WI38 (cell line): Measurements from ENCODE around the gene TMEM187.

Experiments used
- H3K4me3 ChIP-seq: 2 replicates; pipeline ENCODE4 v1.5.1; 2011; ENCODE audit warnings: low read depth, mild to moderate bottlenecking, control low read depth, low read length
- TF ChIP-seq, protein P1 (sequence below): IDR thresholded peaks from 2 replicates; pipeline ENCODE4 v1.5.1; 2012; ENCODE audit warnings: low read depth, mild to moderate bottlenecking, control low read depth, low read length

Gene TMEM187

DNA sequence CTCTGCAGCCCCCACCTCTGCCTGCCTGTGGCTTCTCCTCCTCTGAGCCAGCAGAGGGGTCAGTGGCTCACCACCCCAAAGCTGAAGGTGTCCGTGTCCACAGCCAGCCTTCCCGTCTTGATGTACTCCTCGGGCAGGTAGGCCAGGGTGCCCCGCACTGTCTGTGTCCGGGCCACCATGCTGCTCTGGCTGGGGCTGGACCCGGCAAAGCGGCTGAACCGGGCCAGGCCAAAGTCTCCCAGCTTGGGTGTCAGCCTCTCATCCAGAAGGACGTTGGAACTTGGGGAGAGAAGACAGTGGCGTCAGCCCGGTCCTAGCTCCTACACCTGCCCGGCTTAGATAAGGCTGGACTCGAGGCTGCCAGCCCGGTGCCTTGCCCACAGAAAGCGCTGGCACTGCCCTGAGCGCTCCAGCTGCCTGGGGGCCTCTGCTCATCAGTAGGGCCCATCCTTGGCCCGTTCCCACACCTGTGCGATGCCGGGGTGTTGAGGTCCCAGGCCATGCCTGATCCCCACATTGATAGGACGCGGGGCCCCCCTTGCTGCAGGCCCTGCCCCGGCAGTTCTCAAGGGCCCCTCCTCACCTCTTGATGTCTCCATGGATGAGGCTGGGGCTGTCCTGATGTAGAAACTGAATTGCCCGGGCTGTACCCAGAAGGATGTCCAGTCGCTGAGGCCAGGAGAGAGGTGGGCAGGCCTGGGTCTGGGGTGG lies 44.0 kb downstream of the TMEM187 start:
- TF ChIP-seq, protein P1, sequence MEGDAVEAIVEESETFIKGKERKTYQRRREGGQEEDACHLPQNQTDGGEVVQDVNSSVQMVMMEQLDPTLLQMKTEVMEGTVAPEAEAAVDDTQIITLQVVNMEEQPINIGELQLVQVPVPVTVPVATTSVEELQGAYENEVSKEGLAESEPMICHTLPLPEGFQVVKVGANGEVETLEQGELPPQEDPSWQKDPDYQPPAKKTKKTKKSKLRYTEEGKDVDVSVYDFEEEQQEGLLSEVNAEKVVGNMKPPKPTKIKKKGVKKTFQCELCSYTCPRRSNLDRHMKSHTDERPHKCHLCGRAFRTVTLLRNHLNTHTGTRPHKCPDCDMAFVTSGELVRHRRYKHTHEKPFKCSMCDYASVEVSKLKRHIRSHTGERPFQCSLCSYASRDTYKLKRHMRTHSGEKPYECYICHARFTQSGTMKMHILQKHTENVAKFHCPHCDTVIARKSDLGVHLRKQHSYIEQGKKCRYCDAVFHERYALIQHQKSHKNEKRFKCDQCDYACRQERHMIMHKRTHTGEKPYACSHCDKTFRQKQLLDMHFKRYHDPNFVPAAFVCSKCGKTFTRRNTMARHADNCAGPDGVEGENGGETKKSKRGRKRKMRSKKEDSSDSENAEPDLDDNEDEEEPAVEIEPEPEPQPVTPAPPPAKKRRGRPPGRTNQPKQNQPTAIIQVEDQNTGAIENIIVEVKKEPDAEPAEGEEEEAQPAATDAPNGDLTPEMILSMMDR: no peak
- H3K4me3 ChIP-seq: no peak overlapping the region

DNA sequence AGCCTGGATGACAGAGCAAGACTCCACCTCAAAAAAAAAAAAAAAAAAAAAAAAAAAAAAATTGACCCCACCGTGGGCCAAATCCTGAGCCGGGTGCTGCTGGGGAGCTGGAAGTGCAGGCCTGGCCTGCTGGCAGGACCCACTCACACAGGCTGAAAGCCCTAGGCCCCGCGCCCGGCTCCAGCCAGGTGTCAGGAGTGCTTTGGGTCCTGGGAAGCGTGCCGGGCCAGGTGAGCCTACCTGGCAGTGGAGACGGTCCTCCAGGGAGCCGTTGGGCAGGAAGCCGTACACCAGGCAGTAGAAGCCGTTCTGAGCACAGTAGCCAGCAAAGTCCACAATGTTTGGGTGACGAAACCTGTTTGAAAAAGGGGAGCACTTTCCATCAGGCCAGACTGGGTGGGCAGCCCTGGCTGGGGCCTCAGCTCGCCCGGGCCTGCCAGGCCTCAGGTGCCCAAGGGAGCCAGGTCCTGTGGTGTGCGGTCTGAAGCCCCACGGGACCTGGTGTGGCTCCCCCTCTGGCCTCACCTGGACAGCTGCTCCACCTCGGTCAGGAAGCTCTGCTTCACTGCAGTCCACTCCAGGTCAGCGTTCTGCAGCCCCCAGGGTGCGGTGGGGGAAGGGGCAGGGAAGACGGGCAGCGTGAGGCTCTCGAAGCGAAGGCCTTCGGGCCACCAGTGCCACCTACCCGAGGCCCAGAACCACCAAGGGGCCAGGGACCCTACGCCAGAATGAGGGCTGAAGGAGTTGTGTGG lies 45.4 kb downstream of the TMEM187 start:
- H3K4me3 ChIP-seq: no peak overlapping the region
- TF ChIP-seq, protein P1: no peak

DNA sequence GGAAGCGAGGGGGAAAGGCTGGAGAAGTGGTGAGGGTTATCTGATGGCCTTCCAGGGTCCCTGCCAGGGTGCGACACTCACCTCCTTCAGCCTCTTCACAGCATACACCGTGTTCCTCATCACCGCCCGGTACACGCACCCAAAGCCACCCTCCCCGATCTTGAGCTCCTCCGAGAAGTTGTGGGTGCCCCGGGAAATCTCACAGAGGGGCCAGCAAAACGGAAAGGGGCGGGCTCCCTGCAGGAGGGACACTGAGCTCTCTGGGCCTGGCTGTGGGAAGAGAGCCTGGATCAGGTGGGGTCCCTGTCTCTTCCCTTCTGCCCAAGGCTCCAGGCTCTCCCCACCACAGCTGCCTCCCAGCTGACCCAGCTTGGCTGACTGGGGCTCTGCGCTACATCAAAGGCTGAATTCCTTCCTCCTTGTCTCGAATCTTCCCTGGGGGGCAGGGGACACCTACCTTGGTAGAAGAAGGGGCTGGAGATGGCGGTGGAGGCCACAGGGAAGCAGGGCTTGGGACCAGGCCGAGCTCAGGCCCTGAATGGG lies 46.0 kb downstream of the TMEM187 start:
- H3K4me3 ChIP-seq: peak overlapping the region; percentile 58
- TF ChIP-seq, protein P1: no peak

DNA sequence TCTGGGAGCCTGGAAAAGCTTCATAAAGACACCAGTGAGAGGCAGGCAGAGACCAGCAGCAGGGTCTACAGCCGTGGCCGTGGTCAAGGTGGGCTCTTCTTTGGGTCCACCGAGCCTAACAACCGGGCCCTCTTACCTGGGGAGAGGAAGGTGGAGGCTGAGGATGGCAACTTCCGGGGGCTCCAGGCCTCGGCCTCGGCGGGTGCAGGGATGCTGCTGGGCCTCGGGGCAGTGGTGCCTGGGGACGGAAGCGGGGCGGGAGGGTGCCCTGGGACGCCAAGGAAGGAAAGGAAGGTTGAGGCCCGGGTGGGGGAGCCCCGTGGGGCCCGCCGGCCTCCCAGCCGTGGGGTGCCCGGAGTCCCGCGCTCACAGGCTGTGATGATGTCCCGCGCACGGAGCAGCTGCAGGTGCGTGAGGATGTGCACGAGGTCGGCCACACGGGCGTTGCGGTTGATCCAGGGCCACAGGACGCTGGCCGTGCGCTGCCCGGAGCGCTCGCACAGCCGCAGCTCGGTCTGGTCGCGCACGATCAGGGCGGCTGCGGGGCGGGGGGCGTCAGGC lies 46.6 kb downstream of the TMEM187 start:
- TF ChIP-seq, protein P1: no peak
- peak overlapping the region; percentile 58 for H3K4me3 ChIP-seq

DNA sequence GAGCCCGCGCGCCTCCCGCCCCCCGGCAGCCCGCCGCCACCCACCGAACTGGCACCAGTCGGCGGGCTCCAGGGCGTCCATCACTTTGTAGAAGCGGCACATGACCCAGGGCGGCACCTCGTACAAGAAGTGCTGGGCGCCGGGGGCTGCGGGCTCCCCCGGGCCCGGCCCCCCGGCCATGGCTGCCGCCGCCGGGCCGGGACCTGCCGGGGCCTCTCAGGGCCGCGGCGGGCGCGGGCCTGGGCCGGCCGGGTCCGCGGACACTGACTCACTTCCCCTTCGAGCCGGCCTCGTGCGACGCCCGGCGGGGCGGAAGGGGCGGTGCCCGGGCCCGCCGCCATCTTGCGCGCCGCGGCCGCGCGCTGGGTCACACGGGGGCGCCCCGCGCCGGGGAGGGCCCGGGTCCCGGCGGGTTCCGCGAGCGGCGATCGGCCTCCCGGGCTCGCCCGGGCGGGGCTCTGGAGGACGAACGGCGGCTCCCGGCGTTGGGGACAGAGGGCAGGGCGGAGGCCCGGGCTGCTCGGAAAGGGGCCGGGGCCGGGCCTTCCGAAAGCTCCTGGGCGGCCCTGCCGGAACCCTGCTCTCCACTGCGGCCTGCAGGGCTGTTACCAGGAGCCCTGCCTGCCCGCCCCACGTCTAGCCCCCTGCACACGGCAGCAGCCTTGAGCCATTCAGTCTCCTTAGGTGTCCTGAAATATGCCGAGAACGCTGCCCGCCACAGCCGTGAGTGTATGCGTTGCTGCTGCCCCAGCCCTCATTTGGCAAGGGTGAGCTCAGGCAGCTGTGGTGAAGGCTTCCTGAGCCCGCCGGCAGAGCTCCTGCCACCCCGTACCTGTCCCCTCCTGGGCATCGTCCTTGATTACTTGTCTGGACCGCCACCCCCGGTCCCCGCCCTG lies 47.3 kb downstream of the TMEM187 start, which contains the start of gene IRAK1:
Gene IRAK1, minus strand, starts transcription at position 270 of the 896 bp plus-strand sequence. Its CDS starts 90 bp downstream, at position 180.
- H3K4me3 ChIP-seq: peak within 1 kb of the TSS; percentile 58
- TF ChIP-seq, protein P1: no peak

DNA sequence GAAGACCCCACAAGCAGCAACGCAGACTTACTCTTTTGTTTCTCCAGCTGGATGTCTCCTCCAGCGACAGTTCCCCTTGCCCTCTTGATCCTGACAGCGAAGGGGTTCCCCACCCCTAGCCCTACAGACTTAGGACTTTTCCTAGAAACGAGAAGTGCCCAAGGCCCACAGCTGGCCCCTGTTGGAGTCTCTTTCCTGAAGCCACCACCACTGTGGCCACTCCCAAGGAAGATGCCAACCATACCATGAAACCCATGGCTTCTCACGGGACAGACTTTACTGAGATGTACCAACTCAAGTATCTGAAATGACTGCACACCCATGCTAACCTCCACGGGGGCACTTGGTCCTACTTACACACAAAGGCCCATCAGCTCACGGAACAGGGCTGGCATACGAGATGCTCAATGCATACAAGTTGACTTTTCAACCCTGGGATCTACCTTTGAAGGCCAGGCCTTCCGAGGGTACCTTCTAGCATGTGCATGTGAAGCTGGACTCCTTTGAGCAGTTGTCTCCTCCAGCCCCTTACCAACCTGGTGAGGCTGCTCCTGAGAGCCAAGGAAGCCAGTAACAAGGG lies 48.1 kb downstream of the TMEM187 start:
- H3K4me3 ChIP-seq: peak overlapping the region; percentile 54
- TF ChIP-seq, protein P1: no peak
